ENCODE results near the gene HSPA12A.

Gene HSPA12A

GRCh38 chr10:116733566-116733965, 8.8 kb downstream of the HSPA12A start:
- TF ChIP-seq EGR1 (IDR thresholded peaks at IDR 0.05) (no peak), REST (IDR thresholded peaks at IDR 0.05; ENCODE audit: low read depth) (no peak), FOXM1 (IDR thresholded peaks at IDR 0.05; ENCODE audit: borderline replicate concordance, low read depth) (no peak), YY1 (IDR thresholded peaks at IDR 0.05; ENCODE audit: low read depth) (no peak), TEAD4 (IDR thresholded peaks at IDR 0.05) (no peak), USF1 (IDR thresholded peaks at IDR 0.05) (no peak), CREB1 (IDR thresholded peaks at IDR 0.05; ENCODE audit: low read depth) (no peak)

- TF ChIP-seq TAF1 (IDR thresholded peaks at IDR 0.05; ENCODE audit: low read depth) (no peak), USF1 (IDR thresholded peaks at IDR 0.05) (no peak), EP300 (IDR thresholded peaks at IDR 0.05; ENCODE audit: borderline replicate concordance) (no peak), YY1 (IDR thresholded peaks at IDR 0.05; ENCODE audit: low read depth) (no peak), FOXM1 (IDR thresholded peaks at IDR 0.05; ENCODE audit: borderline replicate concordance, low read depth) (no peak), NFIC (IDR thresholded peaks at IDR 0.05) (no peak), MAX (IDR thresholded peaks at IDR 0.05) (no peak), TEAD4 (IDR thresholded peaks at IDR 0.05) (no peak), TCF12 (IDR thresholded peaks at IDR 0.05; ENCODE audit: low read depth) (no peak), CREB1 (IDR thresholded peaks at IDR 0.05; ENCODE audit: low read depth) (no peak), RAD21 (IDR thresholded peaks at IDR 0.05; ENCODE audit: low read depth) (no peak), CEBPB (IDR thresholded peaks at IDR 0.05) (no peak)
Observed at GRCh38 chr10:116732573-116732972, 9.8 kb downstream of the HSPA12A start.

- TF ChIP-seq REST (IDR thresholded peaks at IDR 0.05; ENCODE audit: low read depth), result no peak
- no peak for TF ChIP-seq EP300 (IDR thresholded peaks at IDR 0.05; ENCODE audit: borderline replicate concordance)
- TF ChIP-seq CREB1 (IDR thresholded peaks at IDR 0.05; ENCODE audit: low read depth), result no peak
- no peak for TF ChIP-seq MAX (IDR thresholded peaks at IDR 0.05)
- TF ChIP-seq FOXM1 (IDR thresholded peaks at IDR 0.05; ENCODE audit: borderline replicate concordance, low read depth), result no peak
- TF ChIP-seq YY1 (IDR thresholded peaks at IDR 0.05; ENCODE audit: low read depth), result no peak
Observed at GRCh38 chr10:116730464-116731260, 11.7 kb downstream of the HSPA12A start.

GRCh38 chr10:116729243-116729642, 13.1 kb downstream of the HSPA12A start:
- TF ChIP-seq YY1 (IDR thresholded peaks at IDR 0.05; ENCODE audit: low read depth) (no peak), MAX (IDR thresholded peaks at IDR 0.05) (no peak), TEAD4 (IDR thresholded peaks at IDR 0.05) (no peak), NFIC (IDR thresholded peaks at IDR 0.05) (no peak), USF1 (IDR thresholded peaks at IDR 0.05) (no peak), CEBPB (IDR thresholded peaks at IDR 0.05) (no peak), FOXM1 (IDR thresholded peaks at IDR 0.05; ENCODE audit: borderline replicate concordance, low read depth) (no peak), ZBTB7A (IDR thresholded peaks at IDR 0.05; ENCODE audit: low read depth) (no peak), EP300 (IDR thresholded peaks at IDR 0.05; ENCODE audit: borderline replicate concordance) (no peak)

- TF ChIP-seq REST (IDR thresholded peaks at IDR 0.05; ENCODE audit: low read depth) (no peak), TCF12 (IDR thresholded peaks at IDR 0.05; ENCODE audit: low read depth) (no peak), NFIC (IDR thresholded peaks at IDR 0.05) (no peak), MAX (IDR thresholded peaks at IDR 0.05) (no peak), CREB1 (IDR thresholded peaks at IDR 0.05; ENCODE audit: low read depth) (no peak), FOXM1 (IDR thresholded peaks at IDR 0.05; ENCODE audit: borderline replicate concordance, low read depth) (no peak), YY1 (IDR thresholded peaks at IDR 0.05; ENCODE audit: low read depth) (no peak), ZBTB7A (IDR thresholded peaks at IDR 0.05; ENCODE audit: low read depth) (no peak), EP300 (IDR thresholded peaks at IDR 0.05; ENCODE audit: borderline replicate concordance) (no peak), RAD21 (IDR thresholded peaks at IDR 0.05; ENCODE audit: low read depth) (no peak), TAF1 (IDR thresholded peaks at IDR 0.05; ENCODE audit: low read depth) (no peak), TEAD4 (IDR thresholded peaks at IDR 0.05) (no peak), USF1 (IDR thresholded peaks at IDR 0.05) (no peak), CEBPB (IDR thresholded peaks at IDR 0.05) (no peak), EGR1 (IDR thresholded peaks at IDR 0.05) (no peak)
Observed at GRCh38 chr10:116728526-116729096, 13.8 kb downstream of the HSPA12A start.
